ENCODE results near the gene EXOC7.
A peak's percentile ranks its signal among the peaks of the same experiment; 100 is the strongest.
"Not testable (repeated sequence)": the region's sequence is repeated elsewhere in the genome, so short reads cannot be mapped to it uniquely, and the experiment has no call there.

Gene EXOC7

GRCh38 chr17:76072148-76072858 lies 31.3 kb downstream of the EXOC7 start, which contains the start of gene SRP68:
Gene SRP68, minus strand, starts transcription at chr17:76072517. Its CDS starts 26 bp downstream, at chr17:76072491.
- peak; percentile 87 to 89 for DNase-seq

GRCh38 chr17:76071531-76072147 lies 31.9 kb downstream of the EXOC7 start:
- peak in 1 of 2 experiments; percentile 45 for DNase-seq

GRCh38 chr17:76065775-76066174 lies 37.8 kb downstream of the EXOC7 start:
- DNase-seq = no peak

- peak; percentile 62 to 74 for DNase-seq
Observed at GRCh38 chr17:76063875-76064546, 39.6 kb downstream of the EXOC7 start.

GRCh38 chr17:76058264-76058663 lies 45.3 kb downstream of the EXOC7 start:
- DNase-seq = not testable (repeated sequence)

- no peak for DNase-seq
Observed at GRCh38 chr17:76056882-76057281, 46.7 kb downstream of the EXOC7 start.

- peak in 1 of 2 experiments; percentile 8 for DNase-seq
Observed at GRCh38 chr17:76054112-76054476, 49.5 kb downstream of the EXOC7 start.

GRCh38 chr17:76053246-76054111 lies 50.1 kb downstream of the EXOC7 start:
- peak; percentile 26 to 32 for DNase-seq

GRCh38 chr17:76051561-76051960 lies 52.0 kb downstream of the EXOC7 start:
- DNase-seq = no peak

- no peak for DNase-seq
Observed at GRCh38 chr17:76050538-76051467, 52.8 kb downstream of the EXOC7 start.

- no peak for DNase-seq
Observed at GRCh38 chr17:76049836-76050537, 53.6 kb downstream of the EXOC7 start.

GRCh38 chr17:76049239-76049638 lies 54.3 kb downstream of the EXOC7 start:
- no peak for DNase-seq

- no peak for DNase-seq
Observed at GRCh38 chr17:76048711-76049110, 54.9 kb downstream of the EXOC7 start.

- DNase-seq = no peak
Observed at GRCh38 chr17:76048025-76048605, 55.5 kb downstream of the EXOC7 start.

GRCh38 chr17:76046064-76046463 lies 57.5 kb downstream of the EXOC7 start:
- DNase-seq = no peak

- DNase-seq = not testable (repeated sequence)
Observed at GRCh38 chr17:76044475-76045007, 59.0 kb downstream of the EXOC7 start.

- DNase-seq = not testable (repeated sequence)
Observed at GRCh38 chr17:76042868-76043267, 60.7 kb downstream of the EXOC7 start.

- no peak for DNase-seq
Observed at GRCh38 chr17:76040376-76040775, 63.2 kb downstream of the EXOC7 start.

- DNase-seq = no peak
Observed at GRCh38 chr17:76039121-76039520, 64.5 kb downstream of the EXOC7 start.

GRCh38 chr17:76038050-76038449 lies 65.5 kb downstream of the EXOC7 start:
- no peak for DNase-seq
